CD4-positive, alpha-beta memory T cell (primary cell): Measurements from ENCODE around the gene RABGAP1L. TPM values are rescaled to one million over a fixed set of nuclear protein-coding genes. Genes with fewer than 3 reads are reported as not detected.

Experiments
- CTCF ChIA-PET: fragments of 350-600 bp; sonication (Branson Sonifier 250); formaldehyde crosslinking; loops from one replicate; lab custom pipeline; 2021; ENCODE audit warnings: inconsistent platforms; ENCODE audit not compliant: partially characterized antibody; lab: Charles Lee
- POLR2A ChIA-PET: fragments of 350-600 bp; sonication (Branson Sonifier 250); formaldehyde crosslinking; loops from one replicate; lab custom pipeline; 2021; ENCODE audit not compliant: partially characterized antibody; lab: Charles Lee
- DNase-seq, 5 donors: peaks; one replicate each; pipeline versions ENCODE4 v3.0.0 to v3.0.0-alpha.2; 2020 to 2022; ENCODE audit warnings: mixed read lengths in 1 of 5
- H3K27ac ChIP-seq: one replicate; pipeline ENCODE4 v1.7.0; 2013; ENCODE audit warnings: low read depth, low read length
- H3K27me3 ChIP-seq: 2 replicates; pipeline ENCODE4 v1.7.0; 2013; ENCODE audit warnings: mild to moderate bottlenecking, low read length, moderate library complexity; ENCODE audit not compliant: insufficient read depth
- H3K36me3 ChIP-seq: 2 replicates; pipeline ENCODE4 v1.7.0; 2013; ENCODE audit warnings: mild to moderate bottlenecking, low read length, moderate library complexity; ENCODE audit not compliant: insufficient read depth
- H3K4me1 ChIP-seq: 2 replicates; pipeline ENCODE4 v1.7.0; 2013; ENCODE audit warnings: mild to moderate bottlenecking, low read length, moderate library complexity; ENCODE audit not compliant: insufficient read depth
- H3K4me3 ChIP-seq, 2 donors: one replicate each; pipeline ENCODE4 v1.7.0; 2013; ENCODE audit warnings: low read length in 2 of 2, mild to moderate bottlenecking in 1 of 2
- H3K9me3 ChIP-seq, 2 donors: one replicate each; pipeline ENCODE4 v1.7.0; 2013; ENCODE audit warnings: low read length in 2 of 2, control low read depth in 1 of 2; ENCODE audit not compliant: control insufficient read depth in 1 of 2
- H3K27ac Mint-ChIP-seq, 7 donors: one replicate each; pipeline ENCODE4 v1.8.0; 2020 to 2021; ENCODE audit warnings: mixed read lengths in 7 of 7, mild to moderate bottlenecking in 6 of 7, inconsistent platforms in 3 of 7, moderate library complexity in 3 of 7
- H3K27me3 Mint-ChIP-seq, 2 donors: one replicate each; pipeline ENCODE4 v1.8.0; 2020 to 2021; ENCODE audit warnings: mixed read lengths in 2 of 2
- H3K36me3 Mint-ChIP-seq, 2 donors: one replicate each; pipeline ENCODE4 v1.8.0; 2020 to 2021; ENCODE audit warnings: mixed read lengths in 2 of 2, inconsistent platforms in 1 of 2, mild to moderate bottlenecking in 1 of 2
- H3K4me1 Mint-ChIP-seq, 4 donors: one replicate each; pipeline ENCODE4 v1.8.0; 2020 to 2021; ENCODE audit warnings: mixed read lengths in 4 of 4, mild to moderate bottlenecking in 1 of 4
- H3K4me3 Mint-ChIP-seq, 8 donors: one replicate each; pipeline ENCODE4 v1.8.0; 2020 to 2021; ENCODE audit warnings: mixed read lengths in 8 of 8, mild to moderate bottlenecking in 7 of 8, moderate library complexity in 6 of 8, inconsistent platforms in 3 of 8
- H3K9me3 Mint-ChIP-seq, 8 donors: one replicate each; pipeline ENCODE4 v1.8.0; 2020 to 2021; ENCODE audit warnings: mixed read lengths in 8 of 8, mild to moderate bottlenecking in 5 of 8, inconsistent platforms in 3 of 8, moderate library complexity in 1 of 8
- intact Hi-C: fragments of 100-400 bp; cut with micrococcal nuclease; formaldehyde crosslinking; loops from one replicate; pipeline ENCODE4 v1.15.1; 2023
- polyA plus RNA-seq, 2 donors: library from polyadenylated mRNA; unstranded; fragments of 300-500 nt; fragmentation: Illumina TruSeq; gene quantifications; one replicate each; pipeline ENCODE4 v1.2.3, GENCODE V29; 2021
- total RNA-seq, 2 experiments: library from RNA; stranded (reverse); gene quantifications; one replicate each; pipeline ENCODE4 v1.2.3, GENCODE V29; 2021

The RABGAP1L gene
- total and polyA plus RNA-seq, 4 experiments from 2014 or later, result 75.7 to 114 (median 96.8) TPM

GRCh38 chr1:174266991-174267612 is 107.8 kb downstream of the RABGAP1L start:
- no peaks in the 10 kb centered on the region for H3K27me3 Mint-ChIP-seq
- no peak for DNase-seq
- CTCF ChIA-PET, result no interaction called here
- intact Hi-C loops, result no loop called here
- H3K36me3 ChIP-seq, result no peaks in the 10 kb centered on the region
- H3K9me3 Mint-ChIP-seq, result no peaks in the 10 kb centered on the region
- peaks cover under 1 to 8% of the 10 kb centered on the region in 2 donors for H3K36me3 Mint-ChIP-seq
- H3K4me1 Mint-ChIP-seq, result no peaks in the 10 kb centered on the region
- H3K27me3 ChIP-seq, result no peaks in the 10 kb centered on the region
- H3K27ac Mint-ChIP-seq, result peak overlapping the region in 2 of 7 donors; percentile 1 to 42
- no peak overlapping the region for H3K4me3 Mint-ChIP-seq
- no peak overlapping the region for H3K27ac ChIP-seq
- H3K4me3 ChIP-seq, result no peak overlapping the region
- no peaks in the 10 kb centered on the region for H3K4me1 ChIP-seq
- POLR2A ChIA-PET, result no interaction called here
- no peaks in the 10 kb centered on the region for H3K9me3 ChIP-seq

DNA sequence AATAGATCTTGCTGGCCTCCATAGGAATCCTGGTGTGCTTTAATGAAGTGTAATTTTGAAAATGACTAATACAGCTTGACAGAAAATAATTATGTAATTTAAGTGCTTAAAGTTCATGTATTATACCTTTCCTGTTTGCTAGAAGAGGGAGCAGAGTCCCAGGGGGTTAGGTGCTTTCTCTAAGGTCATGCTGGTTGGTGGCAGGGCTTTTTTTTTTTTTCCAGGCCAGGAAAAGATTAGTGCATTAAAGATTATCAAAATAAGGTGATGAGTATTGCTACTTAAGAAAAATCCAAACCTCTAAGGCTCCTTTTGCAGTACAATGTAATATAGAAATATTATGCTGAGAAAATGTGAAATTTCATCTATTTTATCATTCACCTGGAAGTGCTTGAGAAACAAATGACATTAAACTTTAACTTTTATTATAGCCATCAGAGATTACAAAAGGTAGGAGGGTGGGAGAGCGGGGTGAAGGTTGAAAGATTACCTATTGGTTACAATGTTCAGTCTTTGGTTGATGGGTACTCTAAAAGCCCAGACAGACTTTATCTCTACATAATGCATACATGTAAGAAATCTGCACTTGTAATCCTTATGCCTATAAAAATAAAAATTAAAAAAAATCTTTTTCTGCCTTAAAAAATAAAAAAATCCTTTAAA is 110.8 kb downstream of the RABGAP1L start:
- Histone ChIP-seq H3K27ac (no peak overlapping the region), H3K9me3 (no peaks in the 10 kb centered on the region), H3K4me3 (no peak overlapping the region), H3K36me3 (no peaks in the 10 kb centered on the region), H3K4me1 (no peaks in the 10 kb centered on the region), H3K27me3 (no peaks in the 10 kb centered on the region)
- intact Hi-C loops, result no loop called here
- peaks cover 0 to 5% (median 0%) of the 10 kb centered on the region in 4 donors for H3K4me1 Mint-ChIP-seq
- no peak overlapping the region for H3K4me3 Mint-ChIP-seq
- H3K27me3 Mint-ChIP-seq, result no peaks in the 10 kb centered on the region
- CTCF ChIA-PET, result no interaction called here
- peaks cover 4 to 11% of the 10 kb centered on the region in 2 donors for H3K36me3 Mint-ChIP-seq
- POLR2A ChIA-PET, result no interaction called here
- no peaks in the 10 kb centered on the region for H3K9me3 Mint-ChIP-seq
- DNase-seq, result no peak
- H3K27ac Mint-ChIP-seq, result no peak overlapping the region

DNA sequence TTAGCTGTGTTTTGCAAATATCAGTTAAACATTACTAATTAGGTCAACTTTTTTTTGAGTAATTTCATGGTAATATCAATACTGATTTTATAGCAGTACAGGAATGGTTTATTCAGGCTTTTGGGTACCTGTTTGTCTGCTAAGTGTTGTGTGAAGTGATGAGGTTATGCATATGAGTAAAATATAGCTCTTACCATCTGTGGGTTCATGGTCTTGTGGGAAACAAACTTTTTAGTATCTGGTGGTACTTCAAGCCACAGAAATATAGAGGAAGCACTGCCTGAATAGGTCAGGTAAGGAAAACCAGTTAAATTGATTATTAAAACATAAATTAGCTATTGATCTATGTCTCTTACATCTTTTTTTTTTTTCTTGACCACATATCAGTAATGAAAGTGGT is 113.9 kb downstream of the RABGAP1L start:
- no peak overlapping the region for H3K27ac ChIP-seq
- H3K4me1 ChIP-seq, result no peaks in the 10 kb centered on the region
- DNase-seq, result no peak
- Mint-ChIP-seq H3K36me3 (peaks cover 4 to 11% of the 10 kb centered on the region in 2 donors), H3K27ac (no peak overlapping the region), H3K4me3 (no peak overlapping the region), H3K9me3 (no peaks in the 10 kb centered on the region), H3K4me1 (peaks cover 0 to 5% (median 0%) of the 10 kb centered on the region in 4 donors), H3K27me3 (no peaks in the 10 kb centered on the region)
- H3K36me3 ChIP-seq, result no peaks in the 10 kb centered on the region
- intact Hi-C loops, result no loop called here
- H3K27me3 ChIP-seq, result no peaks in the 10 kb centered on the region
- H3K4me3 ChIP-seq, result no peak overlapping the region
- ChIA-PET CTCF (interaction anchor here (1.2 kb wide), 1 partner anchor 10 kb away, joined by 4 read pairs; no protein-coding TSS in a partner anchor), POLR2A (no interaction called here)
- no peaks in the 10 kb centered on the region for H3K9me3 ChIP-seq

DNA sequence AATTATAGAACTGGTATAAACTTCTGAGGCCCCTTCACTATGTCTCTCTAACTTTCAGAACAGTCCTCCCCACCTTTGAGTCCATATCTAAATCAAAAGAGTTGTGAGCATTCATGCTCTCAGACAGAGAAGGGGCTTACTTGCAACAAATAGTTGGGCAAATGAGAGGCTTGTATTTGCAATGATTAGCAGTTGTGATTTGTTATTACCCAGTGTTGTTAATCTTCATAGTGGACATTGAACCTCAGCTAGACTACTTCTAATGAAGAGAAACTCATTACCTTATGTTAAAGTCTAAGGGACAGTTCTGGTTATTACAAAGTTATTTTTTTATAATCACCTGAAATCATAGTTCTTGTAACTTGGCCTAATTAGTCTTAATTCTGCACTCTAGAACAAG is 114.5 kb downstream of the RABGAP1L start:
- Mint-ChIP-seq H3K27ac (no peak overlapping the region), H3K36me3 (peaks cover 9 to 16% of the 10 kb centered on the region in 2 donors)
- no peak overlapping the region for H3K27ac ChIP-seq

DNA sequence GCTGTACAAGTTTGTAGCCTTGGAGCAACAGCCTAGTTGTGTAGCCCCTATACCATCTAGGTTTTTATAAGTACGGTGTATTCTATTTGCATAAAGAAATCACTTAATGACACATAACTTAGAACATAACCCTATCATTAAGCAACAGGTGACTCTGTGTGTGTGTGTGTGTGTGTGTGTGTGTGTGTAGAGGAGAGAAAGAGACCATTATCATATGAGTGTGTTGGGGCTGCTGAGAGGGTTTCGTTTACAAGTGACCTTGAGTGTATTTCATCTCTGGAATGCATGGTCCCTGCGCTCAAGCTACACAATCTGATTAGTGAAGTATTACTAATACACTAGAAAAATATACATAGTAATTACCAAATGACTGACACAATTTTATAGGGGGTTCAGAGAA is 115.1 kb downstream of the RABGAP1L start:
- H3K4me3 Mint-ChIP-seq, result no peak overlapping the region
- H3K27ac Mint-ChIP-seq, result peak overlapping the region in 1 of 7 donors; percentile 25
- no peaks in the 10 kb centered on the region for H3K9me3 Mint-ChIP-seq
- H3K4me1 ChIP-seq, result no peaks in the 10 kb centered on the region
- no peak overlapping the region for H3K27ac ChIP-seq
- no peaks in the 10 kb centered on the region for H3K27me3 ChIP-seq
- no peaks in the 10 kb centered on the region for H3K9me3 ChIP-seq
- DNase-seq, result no peak
- POLR2A ChIA-PET, result no interaction called here
- no peak overlapping the region for H3K4me3 ChIP-seq
- intact Hi-C loops, result no loop called here
- CTCF ChIA-PET, result interaction anchor here (2.1 kb wide), 1 partner anchor 12 kb away, joined by 5 read pairs; no protein-coding TSS in a partner anchor
- H3K36me3 ChIP-seq, result peaks cover 5% of the 10 kb centered on the region
- peaks cover 0 to 6% (median 0%) of the 10 kb centered on the region in 4 donors for H3K4me1 Mint-ChIP-seq
- H3K36me3 Mint-ChIP-seq, result peaks cover 9 to 16% of the 10 kb centered on the region in 2 donors
- no peaks in the 10 kb centered on the region for H3K27me3 Mint-ChIP-seq

More for the DNA sequence above, 114.5 kb downstream of the RABGAP1L start:
- no peaks in the 10 kb centered on the region for H3K27me3 ChIP-seq
- no peaks in the 10 kb centered on the region for H3K4me1 ChIP-seq
- CTCF ChIA-PET, result interaction anchor here (1.2 kb wide), 1 partner anchor 11 kb away, joined by 4 read pairs; no protein-coding TSS in a partner anchor
- no peak for DNase-seq
- intact Hi-C loops, result no loop called here
- Mint-ChIP-seq H3K4me3 (no peak overlapping the region), H3K4me1 (peaks cover 0 to 6% (median 0%) of the 10 kb centered on the region in 4 donors), H3K27me3 (no peaks in the 10 kb centered on the region), H3K9me3 (no peaks in the 10 kb centered on the region)
- no peaks in the 10 kb centered on the region for H3K9me3 ChIP-seq
- H3K36me3 ChIP-seq, result peaks cover 4% of the 10 kb centered on the region
- no peak overlapping the region for H3K4me3 ChIP-seq
- POLR2A ChIA-PET, result no interaction called here

DNA sequence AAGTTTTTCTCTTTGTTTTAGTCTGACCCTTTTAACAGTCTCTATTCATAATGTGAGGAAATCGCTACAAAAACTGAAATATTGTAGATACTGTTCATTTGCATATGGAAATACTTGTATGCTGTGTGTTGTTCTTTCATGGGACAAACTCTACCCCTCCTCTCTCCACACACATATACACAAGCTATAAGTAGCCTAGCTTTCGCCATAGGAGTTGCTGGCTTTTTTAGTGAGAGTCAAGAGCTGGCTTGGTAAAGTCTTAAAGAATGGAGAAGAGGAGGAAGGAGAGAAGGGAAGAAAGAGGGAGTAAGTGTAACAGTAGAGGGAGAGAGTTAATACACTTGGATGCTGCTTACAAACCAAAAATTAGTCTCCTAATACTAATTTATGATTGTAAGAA is 115.6 kb downstream of the RABGAP1L start:
- intact Hi-C loops, result no loop called here
- Mint-ChIP-seq H3K4me3 (no peak overlapping the region), H3K36me3 (peaks cover 12 to 16% of the 10 kb centered on the region in 2 donors), H3K27me3 (no peaks in the 10 kb centered on the region), H3K4me1 (peaks cover 0 to 6% (median 0%) of the 10 kb centered on the region in 4 donors), H3K9me3 (no peaks in the 10 kb centered on the region), H3K27ac (peak overlapping the region in 2 of 7 donors; percentile 6 to 25)
- Histone ChIP-seq H3K27ac (no peak overlapping the region), H3K36me3 (peaks cover 5% of the 10 kb centered on the region), H3K9me3 (no peaks in the 10 kb centered on the region), H3K4me3 (no peak overlapping the region), H3K27me3 (no peaks in the 10 kb centered on the region), H3K4me1 (no peaks in the 10 kb centered on the region)
- CTCF ChIA-PET, result interaction anchor here (2.1 kb wide), 1 partner anchor 13 kb away, joined by 5 read pairs; no protein-coding TSS in a partner anchor
- no peak for DNase-seq
- POLR2A ChIA-PET, result no interaction called here

DNA sequence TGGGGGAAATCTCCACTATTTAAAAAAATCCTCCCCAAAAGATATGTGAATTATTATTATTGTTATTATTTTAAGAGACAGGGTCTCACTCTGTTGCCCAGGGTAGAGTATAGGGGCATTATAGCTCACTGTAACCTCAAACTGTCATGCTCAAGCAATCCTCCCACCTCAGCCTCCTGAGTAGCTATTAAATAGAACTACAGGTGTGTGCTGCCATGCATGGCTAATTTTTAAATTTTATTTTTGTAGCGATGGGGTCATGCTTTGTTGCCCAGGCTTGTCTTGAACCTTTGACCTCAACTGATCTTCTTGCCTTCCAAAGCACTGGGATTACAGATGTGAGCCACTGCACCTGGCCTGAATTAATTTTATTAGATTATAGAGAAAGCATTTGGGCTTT is 116.8 kb downstream of the RABGAP1L start:
- Histone ChIP-seq H3K9me3 (no peaks in the 10 kb centered on the region), H3K27ac (no peak overlapping the region), H3K4me3 (no peak overlapping the region), H3K27me3 (no peaks in the 10 kb centered on the region), H3K36me3 (peaks cover 10% of the 10 kb centered on the region), H3K4me1 (no peaks in the 10 kb centered on the region)
- Mint-ChIP-seq H3K9me3 (no peaks in the 10 kb centered on the region), H3K36me3 (peaks cover 24 to 25% of the 10 kb centered on the region in 2 donors), H3K27me3 (no peaks in the 10 kb centered on the region), H3K4me1 (peaks cover 0 to 6% (median 0%) of the 10 kb centered on the region in 4 donors), H3K4me3 (no peak overlapping the region), H3K27ac (no peak overlapping the region)
- ChIA-PET CTCF (interaction anchor here (2.1 kb wide), 1 partner anchor 14 kb away, joined by 5 read pairs; no protein-coding TSS in a partner anchor), POLR2A (no interaction called here)
- no peak for DNase-seq
- intact Hi-C loops, result no loop called here
